ENCODE results near the gene ABHD4. TPM values are rescaled to one million over a fixed set of nuclear protein-coding genes. Genes with fewer than 3 reads are reported as not detected.
A peak's percentile ranks its signal among the peaks of the same experiment; 100 is the strongest.

ABHD4 gene
- total RNA-seq, 4 donors from 2014 or later: 17.1 to 38.7 (median 27.6) TPM

DNA sequence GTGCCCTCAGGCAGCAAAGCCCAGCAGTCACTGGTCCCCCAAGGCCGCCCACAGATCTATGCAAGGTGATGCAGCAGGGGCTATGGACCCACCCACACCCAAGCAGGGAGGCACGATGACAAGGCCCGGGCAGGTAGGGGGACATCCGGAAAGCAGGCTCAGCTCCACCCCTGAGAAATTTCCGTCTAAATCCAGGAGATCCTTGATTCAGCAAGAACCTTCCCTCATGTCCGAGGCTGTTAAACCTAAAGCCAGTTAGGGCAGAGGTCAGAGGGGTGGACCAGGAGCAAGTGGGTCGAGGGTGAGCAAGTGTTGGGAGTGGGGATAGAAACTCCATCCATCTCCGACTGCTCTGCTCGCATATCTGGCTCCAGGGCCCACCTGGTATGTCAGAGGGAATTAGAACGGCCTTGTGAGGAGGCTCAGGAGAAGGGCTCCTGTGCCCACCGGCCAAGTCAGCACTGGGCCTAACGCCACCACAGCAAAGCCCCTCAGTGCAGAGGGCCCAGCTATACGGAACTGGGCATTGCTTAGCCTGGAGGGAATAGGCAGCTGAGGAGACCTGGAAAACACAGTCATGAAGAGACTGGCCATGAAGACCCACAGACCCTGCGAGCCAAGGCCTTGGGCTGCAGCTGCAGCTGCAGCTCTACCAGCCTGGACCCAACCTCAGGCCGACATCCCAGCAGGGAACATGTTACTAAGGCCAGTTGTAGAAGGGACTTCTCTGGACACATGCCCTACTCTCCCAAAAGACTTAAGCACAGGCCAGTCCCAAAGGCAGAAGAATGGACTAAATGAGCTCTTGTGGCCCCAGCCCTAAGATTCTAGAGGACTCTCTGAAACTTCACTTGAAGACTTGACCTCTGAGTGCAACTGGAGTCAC, 43.4 kb upstream of the ABHD4 start:
- H3K4me3 ChIP-seq: no peak overlapping the region
- DNase-seq: no peak
- no peak for ATAC-seq
- TF ChIP-seq POLR2A (IDR thresholded peaks at IDR 0.05) (no peak), CTCF (IDR thresholded peaks at IDR 0.05 in 4 of 5, conservative IDR thresholded peaks at IDR 0.05 in 1 of 5) (no peak)
- no peaks in the 10 kb centered on the region for H3K9me3 ChIP-seq
- no peak overlapping the region for H3K27ac ChIP-seq
- H3K4me1 ChIP-seq: peaks cover 22 to 26% of the 10 kb centered on the region in 2 donors
- intact Hi-C loops (cut with DNase I; ENCODE audit: low total_unique reads) (loop anchor here (5.0 kb wide), 1 partner anchor 213 kb away; the partner anchor contains the start of gene OXA1L), in situ Hi-C loops (cut with MboI; ENCODE audit: low sequenced_read_pairs in 4 of 4) (loop anchor here in 1 of 4 donors (25.0 kb wide), 1 partner anchor 308 kb away; the partner anchor contains the start of gene LRP10)
- no peaks in the 10 kb centered on the region for H3K27me3 ChIP-seq
- H3K36me3 ChIP-seq: no peaks in the 10 kb centered on the region

DNA sequence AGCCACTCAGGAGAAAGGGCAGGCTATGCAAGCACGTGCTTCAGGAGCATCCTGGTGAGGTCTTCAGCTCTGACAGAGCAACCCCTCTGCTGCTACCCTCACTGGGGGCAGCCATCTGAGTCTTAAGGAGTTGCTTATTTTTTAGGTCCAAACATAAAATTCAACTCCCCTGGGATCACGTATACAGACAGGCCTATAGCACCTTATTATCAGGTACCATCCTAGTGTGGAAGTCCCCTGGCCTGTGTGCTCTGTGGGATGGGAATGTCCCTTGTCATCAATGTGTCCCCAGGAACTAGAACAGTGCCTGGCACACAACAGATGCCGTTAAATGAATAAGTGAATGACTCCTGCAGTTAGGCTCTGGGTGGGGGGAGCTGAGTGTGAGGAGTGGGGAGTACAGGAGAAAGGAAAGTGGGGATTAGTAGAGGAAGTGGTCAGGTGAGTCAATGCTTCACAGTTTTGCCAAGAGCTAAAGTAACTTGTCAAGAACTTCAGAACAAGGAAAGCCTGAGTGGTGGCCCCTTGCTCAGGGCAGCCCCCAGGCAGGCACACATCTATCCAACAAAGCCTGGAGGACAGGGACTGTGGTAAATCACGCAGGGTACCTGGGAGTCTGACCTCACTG, 42.6 kb upstream of the ABHD4 start:
- in situ Hi-C loops (cut with MboI; ENCODE audit: low sequenced_read_pairs in 4 of 4) (loop anchor here in 1 of 4 donors (25.0 kb wide), 1 partner anchor 307 kb away; the partner anchor contains the start of gene LRP10), intact Hi-C loops (cut with DNase I; ENCODE audit: low total_unique reads) (loop anchor here (2.0 to 5.0 kb wide), 5 partner anchors 97 to 427 kb away; partner anchors contain the start of genes AJUBA and OXA1L)
- H3K27ac ChIP-seq: no peak overlapping the region
- no peak for ATAC-seq
- H3K27me3 ChIP-seq: no peaks in the 10 kb centered on the region
- no peak overlapping the region for H3K4me3 ChIP-seq
- no peak for DNase-seq
- no peaks in the 10 kb centered on the region for H3K36me3 ChIP-seq
- no peaks in the 10 kb centered on the region for H3K9me3 ChIP-seq
- peaks cover 15 to 19% of the 10 kb centered on the region in 2 donors for H3K4me1 ChIP-seq
- TF ChIP-seq POLR2A (IDR thresholded peaks at IDR 0.05): no peak
- TF ChIP-seq CTCF (IDR thresholded peaks at IDR 0.05 in 4 of 5, conservative IDR thresholded peaks at IDR 0.05 in 1 of 5): no peak

GRCh38 chr14:22556021-22556989, 41.8 kb upstream of the ABHD4 start:
- Histone ChIP-seq H3K4me1 (peaks cover 9 to 14% of the 10 kb centered on the region in 2 donors), H3K4me3 (peak overlapping the region in 2 of 4 donors; percentile 45 to 62), H3K27me3 (no peaks in the 10 kb centered on the region), H3K36me3 (no peaks in the 10 kb centered on the region), H3K9me3 (no peaks in the 10 kb centered on the region), H3K27ac (peak overlapping the region in 2 of 4 donors; percentile 56 to 60)
- intact Hi-C loops (cut with DNase I; ENCODE audit: low total_unique reads): loop anchor here (2.0 to 5.0 kb wide), 5 partner anchors 96 to 426 kb away; partner anchors contain the start of genes AJUBA and OXA1L
- ATAC-seq: peak in 1 of 2 donors; percentile 14
- in situ Hi-C loops (cut with MboI; ENCODE audit: low sequenced_read_pairs in 4 of 4): loop anchor here in 1 of 4 donors (25.0 kb wide), 1 partner anchor 306 kb away; the partner anchor contains the start of gene LRP10
- DNase-seq: peak; percentile 32 to 36
- TF ChIP-seq POLR2A (IDR thresholded peaks at IDR 0.05) (no peak), CTCF (IDR thresholded peaks at IDR 0.05 in 4 of 5, conservative IDR thresholded peaks at IDR 0.05 in 1 of 5) (no peak)
